ENCODE measurements around the gene MAJIN.

GRCh38 chr11:64933213-64933934 is 38.5 kb downstream of the MAJIN start:
- no peak for TF ChIP-seq ZFP41 (tag by site-specific recombination; IDR thresholded peaks at IDR 0.05; ENCODE audit: borderline replicate concordance)
- TF ChIP-seq ZNF473 (tag by site-specific recombination; IDR thresholded peaks at IDR 0.05), result no peak
- TF ChIP-seq ZNF274 (IDR thresholded peaks at IDR 0.05; ENCODE audit: low read length), result no peak
- no peak for TF ChIP-seq ZNF274 (tag by site-specific recombination; IDR thresholded peaks at IDR 0.05; ENCODE audit: borderline replicate concordance)
- TF ChIP-seq REST (tag by site-specific recombination; IDR thresholded peaks at IDR 0.05), result no peak
- no peak for TF ChIP-seq ZNF792 (tag by site-specific recombination; IDR thresholded peaks at IDR 0.05)
- no peak for TF ChIP-seq SP2 (tag by site-specific recombination; IDR thresholded peaks at IDR 0.05)

Measured in HEK293 (cell line).